Embryonic facial prominence (tissue), 1 donor: ENCODE data around the gene TUBA1B.

ENCODE experiments used
- DNase-seq: peaks from one replicate; pipeline ENCODE4 v3.0.0-alpha.2; 2016; ENCODE audit errors: extremely low spot score

Gene TUBA1B

GRCh38 chr12:49126852-49127763, 4.1 kb downstream of the TUBA1B start:
- DNase-seq = no peak

GRCh38 chr12:49121047-49121696, 10.0 kb downstream of the TUBA1B start:
- no peak for DNase-seq

GRCh38 chr12:49111206-49111605, 20.0 kb downstream of the TUBA1B start:
- no peak for DNase-seq

- DNase-seq = peak; percentile 99
Measured at GRCh38 chr12:49110464-49111155, 20.6 kb downstream of the TUBA1B start, which contains the start of gene LMBR1L. TSS of gene LMBR1L (minus strand) at chr12:49110847. CDS start at chr12:49110555, 292 bp downstream.

DNA sequence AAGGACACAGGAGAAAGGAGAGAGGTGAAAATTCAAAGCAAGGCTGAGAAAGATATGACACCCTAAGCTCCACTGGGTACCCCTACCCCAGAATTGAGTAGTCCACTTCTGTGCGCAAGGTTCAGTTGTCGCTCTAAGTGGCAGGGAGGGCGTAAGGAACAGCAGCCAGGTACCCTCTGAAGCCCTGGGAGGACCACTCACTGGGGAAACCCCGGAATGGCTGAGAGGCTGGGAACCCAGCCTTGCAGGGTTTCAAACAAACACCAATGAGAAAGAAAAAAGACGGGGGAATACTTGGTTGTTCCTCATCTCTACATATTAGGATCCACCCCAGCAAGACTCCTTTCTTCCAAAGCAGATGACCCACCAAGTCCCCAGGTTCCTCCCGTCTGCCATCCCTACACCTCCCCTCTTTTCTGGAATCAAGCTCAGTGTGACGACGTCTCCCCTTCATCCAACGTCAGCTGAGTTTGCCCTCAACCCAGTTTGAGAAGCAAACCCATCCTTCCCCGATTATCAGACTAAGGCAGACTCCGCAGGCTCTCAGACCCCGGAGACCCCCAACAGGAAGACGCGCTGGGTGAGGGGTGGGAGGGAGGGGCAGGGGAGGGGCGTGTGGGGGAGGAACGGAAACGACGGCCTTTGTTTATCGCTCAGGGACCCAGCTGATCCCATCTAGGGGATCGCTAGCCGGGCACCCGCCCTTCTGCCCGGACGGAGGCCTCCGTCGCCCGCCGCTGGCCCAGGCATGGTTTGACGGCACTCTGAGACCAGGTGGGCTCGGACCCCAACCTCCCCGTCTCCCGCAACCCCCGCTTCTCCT, 21.3 kb downstream of the TUBA1B start:
- DNase-seq = no peak

DNA sequence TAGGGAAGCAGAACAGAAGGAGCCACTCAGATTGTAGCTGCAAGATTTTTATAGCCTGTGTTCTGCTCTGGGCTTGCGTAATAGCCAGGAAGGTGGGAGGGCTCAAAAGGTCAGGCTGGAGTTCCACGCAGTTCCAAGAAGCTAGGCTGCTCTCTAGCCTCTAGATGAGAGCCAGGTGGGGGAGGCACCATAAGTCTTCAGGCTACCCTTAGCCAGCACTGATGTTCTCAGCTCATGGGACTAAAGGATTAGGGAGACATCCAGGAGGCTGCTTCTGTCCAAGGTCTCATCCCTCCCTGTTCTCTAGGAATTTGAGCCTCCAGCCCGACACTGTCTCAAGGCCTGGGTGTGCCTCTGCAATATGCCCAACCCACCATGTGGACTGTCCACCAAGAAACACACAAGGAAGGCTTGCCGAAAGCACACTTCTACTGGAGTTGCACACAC, 22.2 kb downstream of the TUBA1B start:
- DNase-seq = no peak

DNA sequence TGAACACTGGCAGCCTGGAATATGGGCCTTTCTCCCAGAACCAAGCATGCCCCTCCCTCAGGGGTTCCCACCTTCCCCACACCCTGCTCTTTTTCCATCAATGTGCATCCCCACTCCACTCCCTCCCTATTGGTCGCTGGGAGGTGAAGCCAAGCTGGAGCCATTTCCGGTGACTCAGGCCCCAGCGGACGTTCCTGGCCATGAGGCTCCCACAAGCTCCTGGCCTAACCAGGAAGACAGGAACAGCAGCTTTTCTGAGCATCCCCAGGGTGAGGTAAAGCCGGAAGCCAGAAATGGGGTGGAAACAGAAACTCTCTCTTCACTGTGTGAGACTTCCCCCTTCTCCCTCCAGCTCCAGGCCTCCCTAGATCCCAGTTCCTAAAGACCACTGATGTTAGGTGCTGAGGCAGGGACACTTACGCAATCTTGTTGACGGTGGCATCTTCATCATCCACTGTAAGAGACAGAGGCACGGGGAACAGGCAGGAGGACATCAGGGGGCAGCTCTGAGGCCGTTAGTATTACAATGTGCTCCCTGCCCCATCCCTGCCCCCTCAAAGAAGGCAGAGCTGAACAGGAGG, 25.6 kb downstream of the TUBA1B start:
- DNase-seq = no peak

- no peak for DNase-seq
Measured at GRCh38 chr12:49104822-49105221, 26.4 kb downstream of the TUBA1B start.

DNA sequence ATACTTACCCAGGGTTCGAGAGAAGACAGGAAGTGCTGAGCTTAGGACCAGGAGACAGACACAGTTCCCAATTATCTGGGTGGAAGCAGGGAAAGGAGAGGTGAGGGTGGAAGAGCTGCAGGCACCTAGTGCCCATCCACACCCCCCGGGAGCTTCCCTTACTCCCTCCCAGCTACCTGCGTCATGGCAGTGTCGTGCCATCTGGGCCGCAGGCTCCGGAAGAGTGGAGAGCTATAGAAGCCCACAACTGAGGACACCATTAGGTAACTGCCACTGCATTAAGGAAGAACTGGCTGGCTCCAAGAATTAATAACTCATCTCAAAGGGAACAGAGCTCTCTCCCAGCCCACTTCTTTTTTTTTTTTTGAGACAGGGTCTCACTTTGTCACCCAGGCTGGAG, 30.8 kb downstream of the TUBA1B start:
- DNase-seq = no peak

- DNase-seq = no peak
Measured at GRCh38 chr12:49098703-49099102, 32.5 kb downstream of the TUBA1B start.

GRCh38 chr12:49098035-49098451, 33.2 kb downstream of the TUBA1B start:
- DNase-seq = no peak

DNA sequence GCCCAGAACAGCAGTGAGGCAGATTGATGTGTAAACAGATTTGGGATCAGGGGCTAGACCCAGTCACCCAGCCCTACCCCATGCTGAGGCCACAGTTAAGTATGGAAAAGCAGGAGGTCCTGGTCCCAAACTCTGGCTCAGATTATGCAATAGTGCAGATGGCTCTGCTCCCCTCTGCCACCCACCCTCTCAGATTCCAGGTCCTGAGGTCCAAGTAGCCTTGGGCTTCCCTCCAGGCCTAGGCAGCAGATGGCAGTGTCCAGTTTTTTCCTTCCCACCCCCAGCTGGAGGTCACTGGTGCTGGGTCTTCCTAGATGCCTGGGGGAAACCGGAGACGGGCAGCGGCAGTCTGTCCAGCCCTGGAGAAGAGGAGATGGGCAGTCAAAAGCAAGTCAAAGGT, 33.8 kb downstream of the TUBA1B start:
- DNase-seq = no peak

DNA sequence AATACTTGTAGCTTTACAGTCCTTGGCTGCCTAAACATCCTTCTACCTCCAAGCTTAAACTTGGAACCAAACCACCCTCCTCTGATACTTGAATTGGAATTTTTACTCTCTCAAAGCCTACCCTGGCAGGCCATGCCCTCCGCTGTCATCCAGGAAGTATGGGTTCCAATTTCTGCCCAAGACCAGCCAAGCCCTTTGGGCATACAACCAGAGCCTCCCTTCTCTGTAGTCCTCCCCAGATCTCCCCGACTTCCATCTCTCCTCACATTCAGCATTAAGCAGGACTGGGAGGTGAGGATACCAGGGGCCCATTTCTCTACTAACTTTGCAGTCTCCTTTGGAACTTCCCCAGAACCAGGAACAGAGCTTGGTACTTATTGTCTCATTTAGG, 36.2 kb downstream of the TUBA1B start:
- no peak for DNase-seq

GRCh38 chr12:49094160-49094974, 36.8 kb downstream of the TUBA1B start, which contains the start of gene DHH:
TSS of gene DHH (minus strand) at chr12:49094801. CDS start at chr12:49094512, 289 bp downstream.
- DNase-seq = no peak

GRCh38 chr12:49093792-49094159, 37.4 kb downstream of the TUBA1B start:
- DNase-seq = no peak

- DNase-seq = no peak
Measured at GRCh38 chr12:49092816-49093406, 38.3 kb downstream of the TUBA1B start.

GRCh38 chr12:49092086-49092815, 38.9 kb downstream of the TUBA1B start:
- DNase-seq = no peak

DNA sequence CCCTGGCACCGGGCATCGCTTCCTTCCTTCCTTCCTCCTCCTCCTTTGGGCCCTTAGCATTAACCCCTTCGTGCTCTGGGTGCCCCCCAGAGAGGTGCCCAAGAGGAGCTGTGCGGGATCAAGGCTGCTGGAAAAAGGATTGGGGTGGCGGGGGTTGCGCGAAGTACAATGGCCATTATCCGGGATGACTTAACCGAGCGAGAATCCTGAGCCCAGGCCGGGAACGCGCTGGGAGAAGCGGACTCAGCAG, 39.4 kb downstream of the TUBA1B start:
- no peak for DNase-seq

GRCh38 chr12:49091056-49091835, 39.9 kb downstream of the TUBA1B start:
- DNase-seq = no peak
